Stimulated activated CD4-positive, alpha-beta T cell treated with anti-CD3 and anti-CD28 coated beads, Interleukin-12 subunit alpha, Interleukin-12 subunit beta, amount 100 ng/mL, for 4 hours (primary cell): ENCODE results near the gene FARP2.
"Not testable (repeated sequence)": the region's sequence is repeated elsewhere in the genome, so short reads cannot be mapped to it uniquely, and the experiment has no call there.

ENCODE experiments used
- DNase-seq: peaks from one replicate; pipeline ENCODE4 v3.0.0-alpha.2; 2020

Gene FARP2

DNA sequence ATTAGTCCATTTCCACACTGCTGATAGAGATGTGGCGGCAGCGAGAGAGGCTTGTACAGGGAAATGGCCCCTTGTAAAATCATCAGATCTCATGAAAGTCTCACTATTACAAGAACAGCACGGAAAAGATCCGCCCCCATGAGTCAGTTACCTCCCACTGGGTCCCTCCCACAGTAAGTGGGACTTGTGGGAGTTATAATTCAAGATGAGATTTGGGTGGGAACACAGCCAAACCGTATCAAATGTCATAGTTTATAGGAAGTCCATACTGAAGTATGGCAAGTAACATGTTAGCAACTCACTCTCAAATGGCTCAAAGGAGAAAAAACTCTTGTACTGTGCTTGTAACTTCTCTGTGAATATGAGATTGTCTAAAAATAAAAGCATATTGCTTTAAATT lies 56.1 kb downstream of the FARP2 start:
- DNase-seq, result no peak

DNA sequence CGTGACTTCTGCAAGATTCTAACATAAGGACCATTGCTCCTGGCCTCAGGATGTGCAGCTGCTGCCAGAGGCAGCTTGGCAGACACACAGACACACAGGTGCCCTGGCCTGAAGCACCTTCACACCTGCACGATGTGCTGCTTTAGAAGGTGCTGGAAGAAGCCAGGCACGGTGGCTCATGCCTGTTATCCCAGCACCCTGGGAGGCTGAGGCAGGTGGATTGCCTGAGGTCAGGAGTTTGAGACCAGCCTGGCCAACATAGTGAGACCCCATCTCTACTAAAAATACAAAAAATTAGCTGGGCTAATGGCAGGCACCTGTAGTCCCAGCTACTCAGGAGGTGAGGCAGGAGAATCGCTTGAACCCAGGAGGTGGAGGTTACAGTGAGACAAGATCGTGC lies 57.4 kb downstream of the FARP2 start:
- DNase-seq, result not testable (repeated sequence)

GRCh38 chr2:241413929-241414580 lies 58.0 kb downstream of the FARP2 start:
- DNase-seq, result no peak

- DNase-seq, result no peak
These were observed 59.1 kb downstream of the FARP2 start for GRCh38 chr2:241415196-241415595.

DNA sequence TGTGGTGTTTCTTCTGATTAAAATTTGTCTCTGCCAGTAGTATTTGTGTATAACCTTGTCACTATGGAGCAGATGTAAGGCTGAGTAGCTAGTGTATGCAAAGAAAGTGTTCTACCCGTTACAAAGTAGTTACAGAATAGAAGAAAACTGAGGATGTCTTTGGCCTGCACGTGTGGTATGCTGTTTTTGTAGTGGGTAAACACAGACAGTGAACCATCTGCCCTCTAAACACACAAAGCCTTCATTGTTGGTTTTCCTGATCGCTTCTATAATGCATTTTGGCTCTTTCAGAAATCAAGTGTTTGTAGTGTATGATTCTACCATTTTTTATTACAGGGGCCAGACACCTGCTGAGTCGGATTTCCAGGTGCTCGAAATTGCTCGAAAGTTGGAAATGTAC lies 61.5 kb downstream of the FARP2 start:
- no peak for DNase-seq

DNA sequence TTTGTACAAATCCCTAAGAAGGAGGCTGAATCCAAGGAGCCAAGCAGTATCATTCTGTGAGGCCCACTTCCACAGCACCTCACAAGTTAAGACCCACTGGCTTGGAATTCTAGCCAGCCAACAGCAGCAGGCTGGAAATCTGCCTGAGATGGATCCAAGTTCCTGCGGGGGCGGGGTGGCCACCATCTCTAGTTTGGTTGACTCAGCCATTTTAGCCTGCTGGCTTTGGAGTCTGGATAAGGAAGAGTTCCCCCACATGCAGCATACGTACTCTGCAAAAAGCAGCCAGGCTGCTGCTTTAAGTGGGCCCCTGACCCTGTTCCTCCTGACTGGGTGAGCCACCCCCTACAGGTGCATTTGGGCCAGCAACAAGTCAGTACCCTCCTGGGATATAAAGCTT lies 65.2 kb downstream of the FARP2 start:
- DNase-seq, result no peak

DNA sequence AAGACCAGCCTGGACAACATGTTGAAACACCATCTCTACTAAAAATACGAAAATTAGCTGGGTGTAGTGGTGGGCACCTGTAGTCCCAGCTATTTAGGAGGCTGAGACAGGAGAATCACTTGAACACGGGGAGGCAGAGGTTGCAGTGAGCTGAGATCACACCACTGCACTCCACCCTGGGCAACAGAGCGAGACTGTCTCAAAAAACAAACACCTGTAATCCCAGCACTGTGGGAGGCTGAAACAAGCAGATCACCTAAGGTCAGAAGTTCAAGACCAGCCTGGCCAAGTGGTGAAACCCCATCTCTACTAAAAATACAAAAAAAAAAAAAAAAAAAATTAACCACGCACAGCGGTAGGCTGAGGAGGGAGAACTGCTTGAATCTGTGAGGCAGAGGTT lies 65.9 kb downstream of the FARP2 start:
- not testable (repeated sequence) for DNase-seq

DNA sequence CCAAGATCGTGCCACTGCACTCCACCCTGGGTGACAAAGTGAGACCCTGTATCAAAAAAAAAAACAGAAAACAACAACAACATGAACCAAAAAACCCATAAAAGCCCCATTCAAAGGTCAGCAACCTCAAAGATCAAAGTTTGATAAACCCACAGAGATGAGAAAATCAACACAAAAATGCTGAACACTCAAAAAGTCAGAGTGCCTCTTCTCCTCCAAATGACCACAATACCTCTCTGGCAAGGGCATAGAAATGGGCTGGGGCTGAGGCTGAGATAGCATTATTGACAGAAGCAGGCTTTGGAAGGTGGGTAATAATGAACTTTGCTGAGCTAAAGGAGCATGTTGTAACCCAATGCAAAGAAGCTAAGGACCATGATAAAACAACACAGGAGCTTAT lies 66.3 kb downstream of the FARP2 start:
- DNase-seq, result no peak

- DNase-seq, result not testable (repeated sequence)
These were observed 67.4 kb downstream of the FARP2 start for GRCh38 chr2:241423489-241423888.

DNA sequence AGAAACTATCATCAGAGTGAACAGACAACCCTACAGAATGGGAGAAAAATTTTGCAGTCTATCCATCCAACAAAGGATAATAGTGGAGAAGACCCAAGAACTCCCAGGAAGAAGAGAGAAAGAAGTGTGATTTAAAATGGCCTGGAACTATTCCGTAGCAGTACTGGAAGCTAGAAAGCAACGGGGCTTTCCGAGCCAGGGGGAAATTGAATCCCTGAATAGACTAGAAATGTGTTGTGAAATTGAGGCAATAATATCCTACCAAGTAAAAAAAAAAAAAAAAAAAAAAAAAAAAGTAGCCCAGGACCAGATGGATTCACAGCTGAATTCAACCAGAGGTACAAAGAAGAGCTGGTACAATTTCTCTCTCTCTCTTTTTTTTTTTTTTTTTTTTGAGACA lies 69.3 kb downstream of the FARP2 start:
- no peak for DNase-seq

DNA sequence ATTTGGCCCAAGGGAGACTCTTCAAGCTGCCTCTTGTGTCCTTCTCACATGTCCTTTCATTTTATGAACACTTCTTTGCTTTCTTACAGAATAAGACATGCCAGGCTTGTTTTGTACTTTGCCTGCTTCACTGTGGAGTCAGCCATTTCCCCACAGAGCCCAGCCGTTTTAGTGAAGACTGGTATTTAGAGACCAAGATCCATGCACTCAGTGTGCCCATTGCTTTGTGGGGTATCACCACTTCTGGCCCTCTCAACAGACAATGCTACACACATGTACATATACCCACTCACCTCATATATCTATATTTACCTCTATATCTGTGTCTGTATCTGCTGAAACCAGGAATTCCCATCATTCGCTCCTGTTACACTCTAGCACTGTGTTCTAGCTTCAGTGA lies 74.1 kb downstream of the FARP2 start:
- DNase-seq, result no peak

DNA sequence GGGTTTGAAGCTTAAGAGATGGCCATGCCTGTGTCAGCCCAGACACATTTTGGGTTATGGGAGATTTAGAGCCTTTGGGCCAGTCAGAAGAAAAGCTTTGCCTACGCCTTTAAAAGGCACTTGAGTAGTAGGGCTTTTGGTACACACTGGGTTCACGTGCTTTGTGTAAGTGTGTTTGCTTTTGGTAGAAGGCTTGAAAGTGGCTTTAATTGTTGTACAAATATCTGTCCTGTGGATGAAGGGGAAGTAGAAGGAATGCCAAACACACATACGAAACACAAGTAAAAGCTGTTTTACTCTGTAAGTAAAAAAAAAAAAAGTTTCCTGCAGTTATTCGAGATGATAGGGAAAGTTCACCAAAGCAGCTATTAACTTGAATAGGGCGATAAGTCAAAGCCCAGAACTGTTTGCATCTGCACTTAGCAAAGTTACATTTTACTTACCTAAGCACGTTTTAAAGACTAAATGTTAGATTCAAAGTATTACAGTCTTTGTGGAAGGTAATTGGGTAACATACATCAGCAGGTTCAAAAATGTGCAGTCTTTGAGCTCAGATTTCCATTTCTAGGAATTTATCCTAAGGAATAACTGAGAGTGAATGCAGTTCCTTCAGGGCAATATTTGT lies 76.9 kb downstream of the FARP2 start:
- DNase-seq, result no peak

GRCh38 chr2:241437179-241437578 lies 81.1 kb downstream of the FARP2 start:
- no peak for DNase-seq

DNA sequence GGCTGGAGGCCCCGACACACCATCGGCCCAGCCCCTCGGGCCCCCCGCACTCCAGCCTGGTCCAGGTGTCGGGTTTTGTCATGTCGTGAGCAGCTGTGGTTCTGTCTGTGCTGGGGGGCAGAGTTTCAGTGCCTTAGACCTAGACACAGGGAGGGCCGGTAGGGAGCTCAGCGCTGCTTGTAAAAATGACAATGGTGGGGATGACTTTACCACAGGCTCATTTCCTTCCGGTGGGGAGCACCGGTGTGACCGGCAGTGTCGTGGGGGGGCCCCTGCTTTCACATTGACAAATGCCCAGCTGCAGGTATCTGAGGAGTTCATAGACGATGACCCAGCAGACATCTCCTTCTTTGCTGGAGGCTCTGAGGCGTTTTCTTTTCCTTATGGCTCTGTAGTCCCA lies 85.4 kb downstream of the FARP2 start:
- no peak for DNase-seq

DNA sequence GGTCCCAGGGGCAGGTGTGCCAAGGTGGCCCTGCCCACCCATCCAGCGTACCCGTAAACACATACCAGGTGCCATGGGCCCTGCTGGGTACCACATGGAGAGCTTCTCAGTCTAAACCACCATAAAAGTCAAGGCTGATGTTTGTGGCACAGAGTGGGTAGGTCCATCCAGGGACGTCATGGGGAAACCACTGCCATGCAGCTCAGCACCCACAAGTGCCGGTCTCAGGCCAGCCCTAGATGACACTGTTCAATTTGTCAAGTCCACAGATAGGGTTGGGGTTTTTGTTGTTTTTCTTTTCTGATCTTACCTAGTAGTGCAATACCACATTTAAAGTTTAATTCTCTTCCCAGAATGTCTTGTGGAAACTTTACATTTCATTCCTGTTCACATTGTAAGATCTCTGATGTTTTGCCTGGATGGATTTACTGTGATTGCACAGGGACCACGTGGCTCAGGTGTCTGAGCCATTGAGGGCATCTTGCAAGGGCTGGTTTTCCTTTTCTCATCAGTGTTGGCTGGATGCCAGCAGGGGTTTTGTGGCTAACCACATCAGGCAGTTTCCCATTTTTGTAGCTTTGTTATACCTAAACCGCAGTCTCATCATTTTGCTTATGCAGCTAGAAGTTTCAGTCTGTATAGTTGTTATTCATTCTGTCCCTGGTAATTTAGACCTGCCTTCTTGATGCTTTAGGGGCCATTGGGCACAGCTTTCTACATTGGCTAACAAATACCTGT lies 87.6 kb downstream of the FARP2 start:
- peak; percentile 86 for DNase-seq

DNA sequence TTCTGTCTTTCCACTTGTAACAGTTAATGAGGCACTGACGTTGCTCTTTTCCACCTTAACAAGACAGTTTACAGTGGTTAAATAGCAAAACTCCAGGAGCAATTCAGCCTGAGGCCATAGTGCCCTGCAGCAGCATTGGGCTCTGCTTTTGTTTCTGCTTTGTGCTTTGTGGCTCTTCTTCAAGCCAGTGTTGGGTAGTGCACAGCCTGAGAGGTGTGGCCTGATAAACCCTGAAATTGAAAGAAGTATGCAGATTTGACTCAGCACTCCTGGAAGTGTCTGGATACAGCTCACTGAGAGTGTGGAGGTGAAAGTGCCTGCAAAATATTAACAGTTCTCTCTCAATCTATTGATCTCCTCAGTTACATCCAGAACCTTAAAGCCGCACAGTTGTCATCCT lies 89.3 kb downstream of the FARP2 start:
- no peak for DNase-seq

GRCh38 chr2:241450092-241450491 lies 94.0 kb downstream of the FARP2 start:
- DNase-seq, result not testable (repeated sequence)

DNA sequence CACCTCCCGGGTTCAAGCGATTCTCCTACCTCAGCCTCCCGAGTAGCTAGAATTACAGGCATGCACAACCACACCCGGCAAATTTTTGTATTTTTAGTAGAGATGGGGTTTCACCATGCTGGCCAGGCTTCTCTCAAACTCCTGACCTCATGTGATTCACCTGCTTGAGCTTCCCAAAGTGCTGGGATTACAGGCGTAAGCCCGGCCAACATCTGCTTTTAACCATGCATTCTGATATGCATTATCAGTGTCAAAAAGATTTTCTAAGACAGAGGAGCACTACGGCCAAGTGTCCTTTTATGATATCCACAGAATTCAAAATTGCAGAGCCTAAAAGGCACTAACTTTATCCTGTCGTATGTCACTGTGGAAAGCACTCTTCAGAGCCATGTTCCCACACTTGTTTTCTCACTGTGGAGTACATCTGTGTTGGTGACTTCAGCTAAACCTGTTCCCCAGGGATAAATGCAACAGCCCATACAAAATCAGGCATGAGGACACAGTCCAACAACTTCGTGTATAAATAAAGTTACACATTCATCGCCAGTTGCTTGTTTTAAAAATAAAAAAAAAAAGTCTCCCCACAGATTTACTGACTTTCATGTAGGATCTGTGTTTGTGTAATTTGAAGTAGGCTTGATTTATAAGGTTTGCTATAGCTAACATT lies 95.9 kb downstream of the FARP2 start:
- DNase-seq, result no peak

- DNase-seq, result not testable (repeated sequence)
These were observed 97.8 kb downstream of the FARP2 start for GRCh38 chr2:241453919-241454318.

- DNase-seq, result no peak
These were observed 98.9 kb downstream of the FARP2 start for GRCh38 chr2:241454837-241455485.

DNA sequence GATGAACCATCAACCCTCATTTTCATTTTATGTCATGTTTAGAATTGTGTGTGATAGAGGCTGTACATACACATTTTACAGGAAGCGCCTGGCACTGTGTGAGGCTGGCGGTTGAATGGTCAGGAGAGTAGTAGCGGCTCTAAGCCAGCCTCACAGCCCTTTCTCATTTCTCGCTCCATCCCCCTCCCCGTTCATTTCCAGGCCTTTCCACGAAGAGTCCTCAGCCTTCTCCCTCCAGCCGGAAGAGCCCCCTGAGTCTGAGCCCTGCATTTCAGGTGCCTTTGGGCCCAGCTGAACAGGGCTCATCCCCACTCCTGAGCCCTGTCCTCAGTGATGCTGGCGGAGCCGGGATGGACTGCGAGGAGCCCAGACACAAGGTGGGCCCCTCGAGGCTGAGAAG lies 100.5 kb downstream of the FARP2 start:
- DNase-seq, result no peak

DNA sequence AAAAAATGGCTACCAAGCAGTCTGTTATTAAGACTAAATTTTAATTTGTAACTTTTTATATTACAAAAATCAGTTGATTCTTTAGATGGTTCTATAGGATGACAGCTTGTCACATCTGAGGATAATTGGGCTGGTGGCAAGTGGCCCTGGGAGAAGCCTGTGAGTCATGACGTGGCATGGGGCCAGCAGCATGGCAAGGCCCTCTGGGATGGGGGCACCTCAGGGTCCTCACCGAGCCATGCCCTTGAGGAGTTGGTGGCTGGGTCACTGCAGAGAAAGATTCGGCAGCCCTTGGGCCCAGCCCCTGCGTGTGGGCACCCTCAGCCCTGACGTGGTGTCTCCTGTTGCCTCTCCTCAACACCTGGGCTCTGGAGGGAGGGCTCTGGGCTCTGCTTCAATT lies 102.6 kb downstream of the FARP2 start:
- no peak for DNase-seq

DNA sequence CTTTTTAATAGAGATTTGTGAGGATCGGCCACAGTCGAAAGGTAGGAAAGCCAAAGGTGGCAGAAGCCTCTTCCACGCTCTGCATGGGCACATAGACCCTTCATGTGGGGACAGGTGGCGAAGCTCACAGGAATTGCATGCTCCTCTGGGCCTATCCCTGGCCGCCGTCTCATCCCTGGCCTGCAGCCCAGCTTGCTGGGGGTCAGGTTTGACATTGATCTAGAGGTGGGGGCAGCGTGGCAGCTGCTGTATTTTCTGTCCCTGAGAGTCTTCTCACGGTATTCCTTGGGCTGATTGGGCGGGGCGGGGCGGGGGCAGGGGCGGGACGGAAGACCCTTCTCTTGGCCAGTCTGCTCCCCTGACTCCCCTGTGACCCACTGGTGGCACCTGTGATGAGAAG lies 103.4 kb downstream of the FARP2 start:
- no peak for DNase-seq
